Measurements from ENCODE around the gene BAG5. TPM values are rescaled to one million over a fixed set of nuclear protein-coding genes. Genes with fewer than 3 reads are reported as not detected.

The BAG5 gene
- total RNA-seq, 1 experiment from 2014 or later: 27.0 TPM

DNA sequence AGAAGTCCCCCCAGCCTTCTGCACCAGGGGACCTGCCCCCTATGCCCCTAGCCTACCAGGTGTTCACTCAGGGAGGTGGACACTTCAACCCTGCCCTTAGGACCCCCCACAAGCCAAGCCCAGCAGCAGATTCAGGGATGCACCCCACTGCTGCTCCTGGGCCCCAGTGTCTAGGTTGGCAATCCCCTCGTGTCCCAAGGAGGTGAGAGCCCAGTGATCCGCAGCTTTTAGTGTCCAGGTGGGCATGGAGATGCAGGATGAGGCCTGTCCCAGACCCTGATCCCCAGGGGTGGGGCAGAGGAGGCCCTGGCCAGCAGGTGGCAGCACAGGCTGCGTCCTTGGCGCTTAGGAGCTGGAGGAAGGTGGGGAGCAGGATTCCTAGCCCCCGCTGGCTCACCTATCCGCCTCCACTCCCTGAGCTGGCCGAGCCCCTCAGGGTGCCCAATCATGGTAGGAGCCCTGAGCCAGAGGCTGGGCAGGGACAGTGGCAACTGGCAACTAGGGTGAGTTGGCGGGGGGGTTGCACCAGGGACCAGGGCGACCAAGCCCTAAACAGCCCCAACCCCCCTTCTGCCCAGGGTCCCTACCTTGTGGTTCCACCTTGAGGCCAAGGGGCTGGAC is 43.9 kb downstream of the BAG5 start:
- H3K27ac ChIP-seq (ENCODE audit: low read depth, low read length): peak overlapping the region; percentile 54; the same call in 1 of the 2 replicates
- intact Hi-C loops (cut with micrococcal nuclease): loop anchor here (1.0 kb wide), 1 partner anchor 28 kb away; no protein-coding TSS in a partner anchor
- no peak overlapping the region for H3K9ac ChIP-seq (ENCODE audit: low read length)
- H3K79me2 ChIP-seq (ENCODE audit: insufficient read depth, low read length): peaks cover 16% of the 10 kb centered on the region; the same call in 1 of the 2 replicates
- H3K9me2 ChIP-seq (ENCODE audit: insufficient read depth): no peaks in the 10 kb centered on the region
- H3K4me2 ChIP-seq (ENCODE audit: low read length): peak overlapping the region; percentile 13
- ChIA-PET CTCF (interaction anchor here (0.6 to 3.4 kb wide), 9 partner anchors 9 to 43 kb away, joined by 3 to 38 read pairs (median 4); partner anchors contain the start of gene TRMT61A), RAD21 (ENCODE audit: low non-redundant PET in 1 of 2, low total read pairs in 2 of 2, uncharacterized antibody in 2 of 2, unreplicated experiment in 2 of 2) (interaction anchor here (1.4 kb wide), 2 partner anchors 28 to 29 kb away, joined by 5 to 6 read pairs; no protein-coding TSS in a partner anchor), POLR2A (interaction anchor here (1.0 to 1.7 kb wide), 4 partner anchors 10 to 34 kb away, joined by 3 to 11 read pairs (median 4); partner anchors contain the start of gene TRMT61A)
- no peaks in the 10 kb centered on the region; the same call in 1 of the 2 replicates for H4K20me1 ChIP-seq (ENCODE audit: insufficient read depth)
- peaks cover 0 to 12% of the 10 kb centered on the region in 2 experiments; a peak in 2 of 4 replicates for H3K36me3 ChIP-seq (ENCODE audit: control insufficient read depth in 1 of 2, insufficient read depth in 2 of 2, low read length in 2 of 2)
- BruUV-seq (replicated peaks): no TSS peak
- ATAC-seq (peak; percentile 44), DNase-seq (ENCODE audit: low read depth, low spot score) (no peak)
- no peak overlapping the region for H3K4me3 ChIP-seq (replicated peaks in 1 of 2; ENCODE audit: low read depth in 1 of 2, low read length in 2 of 2)
- no peak overlapping the region for H2AFZ ChIP-seq (ENCODE audit: low read depth, low read length, poor library complexity, severe bottlenecking)
- no peaks in the 10 kb centered on the region for H3K9me3 ChIP-seq (ENCODE audit: control insufficient read depth in 1 of 2, insufficient read depth in 1 of 2, low read depth in 1 of 2, low read length in 2 of 2)
- TF ChIP-seq ELF1 (IDR thresholded peaks at IDR 0.05; ENCODE audit: borderline replicate concordance, low read depth): no peak
- no peak for TF ChIP-seq CEBPB (IDR thresholded peaks at IDR 0.05; ENCODE audit: low read depth)
- no peak for TF ChIP-seq MAX (IDR thresholded peaks at IDR 0.05)
- TF ChIP-seq POLR2AphosphoS5 (IDR thresholded peaks at IDR 0.05; ENCODE audit: low read depth, low read length): 0 out of 2 replicates have a peak, but pooled peaks have one; percentile 17
- TF ChIP-seq CBX3 (IDR thresholded peaks at IDR 0.05; ENCODE audit: low read depth): no peak
- no peak for TF ChIP-seq POLR2A (IDR thresholded peaks at IDR 0.05; ENCODE audit: borderline replicate concordance, extremely low read depth, insufficient read depth, insufficient read length)
- TF ChIP-seq CTCF (IDR thresholded peaks at IDR 0.05 in 2 of 3, conservative IDR thresholded peaks at IDR 0.05 in 1 of 3; ENCODE audit: borderline replicate concordance in 1 of 3, insufficient read depth in 1 of 3, low read depth in 2 of 3, low read length in 2 of 3): peak in 2 of 3 experiments; percentile 97; a peak in 4 of 6 replicates
- no peak for TF ChIP-seq JUND (IDR thresholded peaks at IDR 0.05)
- TF ChIP-seq EGR1 (IDR thresholded peaks at IDR 0.05; ENCODE audit: low read depth): no peak
- TF ChIP-seq ZNF274 (IDR thresholded peaks at IDR 0.05; ENCODE audit: low read depth, low read length): no peak
- no peak for TF ChIP-seq FOSL1 (IDR thresholded peaks at IDR 0.05; ENCODE audit: low read depth)
- H3K27me3 ChIP-seq (ENCODE audit: insufficient read depth, low read length): no peaks in the 10 kb centered on the region
- H3K4me1 ChIP-seq (ENCODE audit: control insufficient read depth in 1 of 2, insufficient read depth in 2 of 2, low read length in 2 of 2): peaks cover 13 to 40% of the 10 kb centered on the region in 2 experiments; a peak in 3 of 4 replicates
